Keratinocyte (primary cell): Measurements from ENCODE around the gene DNM2. TPM values are rescaled to one million over a fixed set of nuclear protein-coding genes. Genes with fewer than 3 reads are reported as not detected.

ENCODE experiments used
- DNase-seq: peaks from one replicate; pipeline ENCODE4 v3.0.0-alpha.2; 2011; ENCODE audit warnings: low read depth, missing footprints, low spot score
- FAIRE-seq: peaks from 2 replicates; lab custom pipeline; 2011; peaks lifted over from hg19 to GRCh38; lab: Jason Lieb, UNC
- H2AFZ ChIP-seq: 2 replicates; pipeline ENCODE4 v1.6.0; 2012; ENCODE audit warnings: low read length, control low read depth, inconsistent platforms; ENCODE audit not compliant: control insufficient read depth
- H3K27ac ChIP-seq: 2 replicates; pipeline ENCODE4 v1.5.1; 2011; ENCODE audit warnings: low read length; ENCODE audit not compliant: control insufficient read depth, insufficient read depth
- H3K27me3 ChIP-seq: 3 replicates; pipeline ENCODE4 v1.6.0; 2011; ENCODE audit warnings: low read length; ENCODE audit not compliant: control insufficient read depth, insufficient read depth; ENCODE audit errors: extremely low read depth
- H3K36me3 ChIP-seq, 2 experiments: 2 replicates in 1 of 2; 3 replicates in 1 of 2; pipeline ENCODE4 v1.5.1; 2011; ENCODE audit warnings: low read length in 2 of 2, mild to moderate bottlenecking in 1 of 2; ENCODE audit not compliant: control insufficient read depth in 2 of 2, insufficient read depth in 2 of 2; ENCODE audit errors: extremely low read depth in 1 of 2
- H3K4me1 ChIP-seq: 3 replicates; pipeline ENCODE4 v1.5.1; 2011; ENCODE audit warnings: low read length; ENCODE audit not compliant: control insufficient read depth, insufficient read depth; ENCODE audit errors: extremely low read depth
- H3K4me2 ChIP-seq: 3 replicates; pipeline ENCODE4 v1.6.0; 2011; ENCODE audit warnings: low read depth, low read length; ENCODE audit not compliant: control insufficient read depth, insufficient read depth; ENCODE audit errors: extremely low read depth
- H3K4me3 ChIP-seq, 3 experiments: fragments of 200-600 bp in 1 of 3; sonication (generic) in 1 of 3; 2 replicates in 2 of 3; 3 replicates in 1 of 3; pipeline ENCODE4 v1.5.1; 2011 to 2016; ENCODE audit warnings: low read length in 3 of 3, mild to moderate bottlenecking in 3 of 3, control low read depth in 2 of 3, inconsistent platforms in 1 of 3, low read depth in 1 of 3, mixed read lengths in 1 of 3, mixed run types in 1 of 3, moderate library complexity in 1 of 3; ENCODE audit not compliant: control insufficient read depth in 2 of 3, insufficient read depth in 2 of 3; ENCODE audit errors: extremely low read depth in 1 of 3
- H3K79me2 ChIP-seq: 2 replicates; pipeline ENCODE4 v1.6.0; 2012; ENCODE audit warnings: low read length; ENCODE audit not compliant: control insufficient read depth, insufficient read depth
- H3K9ac ChIP-seq: 3 replicates; pipeline ENCODE4 v1.6.0; 2011; ENCODE audit warnings: low read length; ENCODE audit not compliant: control insufficient read depth, insufficient read depth; ENCODE audit errors: extremely low read depth
- H3K9me1 ChIP-seq: 3 replicates; pipeline ENCODE4 v1.6.0; 2011; ENCODE audit warnings: low read length; ENCODE audit not compliant: control insufficient read depth, insufficient read depth; ENCODE audit errors: extremely low read depth
- H3K9me3 ChIP-seq: 2 replicates; pipeline ENCODE4 v1.5.1; 2012; ENCODE audit warnings: low read depth, low read length; ENCODE audit not compliant: control insufficient read depth
- H4K20me1 ChIP-seq: 3 replicates; pipeline ENCODE4 v1.6.0; 2011; ENCODE audit warnings: low read length; ENCODE audit not compliant: control insufficient read depth, insufficient read depth; ENCODE audit errors: extremely low read depth
- CTCF ChIP-seq, 3 experiments: IDR thresholded peaks in 1 of 3; conservative IDR thresholded peaks in 1 of 3; optimal IDR thresholded peaks in 1 of 3; 2 replicates in 2 of 3; 3 replicates in 1 of 3; pipeline versions ENCODE3 to v1.5.1; 2011; ENCODE audit warnings: low read length in 3 of 3, mild to moderate bottlenecking in 3 of 3, moderate library complexity in 2 of 3, control low read depth in 1 of 3, inconsistent platforms in 1 of 3; ENCODE audit not compliant: insufficient read depth in 2 of 3; ENCODE audit errors: extremely low read depth in 1 of 3
- EZH2 ChIP-seq: IDR thresholded peaks from one replicate; pipeline ENCODE4 v1.6.1; 2012; ENCODE audit warnings: inconsistent platforms, mild to moderate bottlenecking, low read length, moderate library complexity
- dilution Hi-C: fragments of 300-500 bp; cut with MboI; formaldehyde crosslinking; loops from one replicate; pipeline ENCODE4 v1.7.0; 2020; ENCODE audit warnings: low sequenced_read_pairs; ENCODE audit not compliant: extremely low pct_ligation_motif_present
- polyA plus RNA-seq, 5 experiments: library from polyadenylated mRNA; depleted of rRNA in 3 of 5; stranded (reverse) in 3 of 5; stranded (forward) in 1 of 5; unstranded in 1 of 5; fragments of >200 nt; gene quantifications; 1 replicate in 1 of 5; 2 replicates in 3 of 5; 3 replicates in 1 of 5; pipeline versions ENCODE4 v1.2.1 to v1.2.3, GENCODE V29; 2011 to 2012; ENCODE audit warnings: missing spikeins in 2 of 5, low read depth in 1 of 5, low replicate concordance in 1 of 5

DNM2 gene
- polyA plus RNA-seq, 1 donor (not counting 4 experiments of a cell fraction or from before 2014, with no cell fraction given): 60.1 TPM

DNA sequence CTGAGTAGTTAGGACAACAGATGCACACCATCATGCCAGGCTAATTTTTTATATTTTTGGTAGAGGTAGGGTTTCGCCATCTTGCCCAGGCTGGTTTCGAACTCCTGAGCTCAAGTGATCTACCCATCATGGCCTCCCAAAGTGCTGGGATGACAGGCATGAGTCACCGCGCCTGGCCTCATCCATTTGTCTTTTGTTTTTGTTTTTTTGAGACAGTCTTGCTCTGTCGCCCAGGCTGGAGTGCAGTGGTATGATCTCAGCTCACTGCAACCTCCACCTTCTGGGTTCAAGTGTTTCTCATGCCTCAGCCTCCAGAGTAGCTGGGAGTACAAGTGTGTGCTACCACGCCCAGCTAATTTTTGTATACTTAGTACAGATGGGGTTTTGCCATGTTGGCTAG is 57.0 kb downstream of the DNM2 start:
- Histone ChIP-seq H3K27me3 (no peaks in the 10 kb centered on the region), H4K20me1 (no peaks in the 10 kb centered on the region), H3K9me1 (peaks cover 2% of the 10 kb centered on the region), H3K9me3 (no peaks in the 10 kb centered on the region), H3K4me2 (no peak overlapping the region), H3K4me3 (no peak overlapping the region), H2AFZ (no peak overlapping the region), H3K36me3 (peaks cover 18 to 33% of the 10 kb centered on the region in 2 experiments), H3K79me2 (peaks cover 8% of the 10 kb centered on the region), H3K27ac (no peak overlapping the region), H3K9ac (no peak overlapping the region), H3K4me1 (peaks cover 9% of the 10 kb centered on the region)
- no peak for FAIRE-seq
- no peak for TF ChIP-seq EZH2
- TF ChIP-seq CTCF (optimal IDR thresholded peaks at IDR 0.05 in 1 of 3, IDR thresholded peaks at IDR 0.05 in 1 of 3, conservative IDR thresholded peaks at IDR 0.05 in 1 of 3; ENCODE audit: extremely low read depth in 1 of 3, insufficient read depth in 2 of 3, low read length in 3 of 3): no peak
- no peak for DNase-seq
- dilution Hi-C loops: no loop called here

DNA sequence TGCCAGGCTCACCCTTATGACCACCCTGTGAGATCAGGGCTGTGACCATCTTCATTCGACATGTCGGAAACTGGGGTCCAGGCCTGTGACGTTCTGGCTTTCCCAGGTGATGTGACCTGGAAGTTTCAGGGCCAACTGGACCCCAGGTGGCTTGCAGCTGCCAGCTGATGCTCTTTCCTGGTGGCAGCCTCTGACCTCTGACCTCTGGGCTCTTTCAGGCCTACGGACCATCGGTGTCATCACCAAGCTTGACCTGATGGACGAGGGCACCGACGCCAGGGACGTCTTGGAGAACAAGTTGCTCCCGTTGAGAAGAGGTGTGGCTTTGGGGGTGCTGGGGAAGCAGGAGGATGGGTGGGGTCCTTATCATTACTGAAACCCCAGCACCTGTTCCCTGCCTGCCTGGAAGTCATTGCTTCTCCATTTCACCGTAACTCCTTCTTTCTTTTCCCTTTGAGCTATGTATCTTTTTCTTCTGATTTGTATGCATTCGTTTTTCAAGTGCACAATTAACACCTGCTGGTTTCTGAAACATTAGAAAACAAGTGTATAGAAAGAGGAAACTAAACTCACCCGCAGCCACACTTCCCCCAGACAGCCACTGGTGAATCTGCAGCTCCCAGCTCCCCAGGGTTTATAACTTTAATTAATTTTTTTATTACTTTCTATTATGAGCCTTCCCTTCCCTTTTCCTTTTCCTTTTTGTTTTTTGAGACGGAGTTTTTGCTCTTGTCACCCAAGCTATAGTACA is 59.2 kb downstream of the DNM2 start:
- Histone ChIP-seq H3K9ac (no peak overlapping the region), H2AFZ (no peak overlapping the region), H3K79me2 (peaks cover 2% of the 10 kb centered on the region), H3K4me2 (no peak overlapping the region), H3K4me3 (no peak overlapping the region), H3K4me1 (peaks cover 14% of the 10 kb centered on the region), H4K20me1 (no peaks in the 10 kb centered on the region), H3K36me3 (peaks cover 26 to 37% of the 10 kb centered on the region in 2 experiments), H3K27me3 (no peaks in the 10 kb centered on the region), H3K9me1 (no peaks in the 10 kb centered on the region), H3K9me3 (no peaks in the 10 kb centered on the region), H3K27ac (no peak overlapping the region)
- TF ChIP-seq EZH2: no peak
- TF ChIP-seq CTCF (optimal IDR thresholded peaks at IDR 0.05 in 1 of 3, IDR thresholded peaks at IDR 0.05 in 1 of 3, conservative IDR thresholded peaks at IDR 0.05 in 1 of 3; ENCODE audit: extremely low read depth in 1 of 3, insufficient read depth in 2 of 3, low read length in 3 of 3): no peak
- DNase-seq (no peak), FAIRE-seq (no peak)
- dilution Hi-C loops: no loop called here
